ENCODE measurements around the gene ZFHX3.

The ZFHX3 gene

DNA sequence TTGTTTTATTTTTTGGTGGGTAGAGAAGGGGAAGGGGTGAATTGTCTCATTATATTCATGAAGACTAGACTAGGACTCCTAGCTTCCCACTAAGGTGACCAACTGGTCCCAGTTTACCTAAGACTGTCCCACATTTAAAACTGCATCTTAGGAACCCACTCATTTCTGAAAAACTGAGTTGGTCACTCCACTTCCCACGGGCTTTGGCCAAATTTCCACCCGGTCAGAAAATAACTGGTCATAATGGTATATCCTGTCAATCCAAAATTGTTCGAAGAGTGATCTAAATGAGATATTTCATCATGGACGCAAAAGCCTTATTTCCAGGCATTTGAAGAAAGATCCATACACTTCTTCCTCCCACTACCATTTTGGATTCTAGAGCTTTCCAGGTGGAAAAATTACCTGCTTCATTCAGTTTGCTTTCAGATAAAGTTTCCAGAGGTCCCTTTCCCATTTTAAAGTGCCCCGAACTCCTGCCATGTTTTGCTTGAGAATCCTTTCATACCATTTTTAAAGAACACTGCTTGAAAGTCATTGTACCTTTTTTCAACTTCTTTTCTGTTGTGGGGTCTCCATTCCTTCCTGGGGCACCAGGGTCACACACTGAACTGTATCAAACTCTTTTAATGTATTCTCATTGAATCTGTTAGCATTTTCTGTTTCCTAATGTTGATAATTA is 21.8 kb upstream of the ZFHX3 start:
- no peak for DNase-seq (ENCODE audit: insufficient read length, low spot score)
- FAIRE-seq, result no peak

DNA sequence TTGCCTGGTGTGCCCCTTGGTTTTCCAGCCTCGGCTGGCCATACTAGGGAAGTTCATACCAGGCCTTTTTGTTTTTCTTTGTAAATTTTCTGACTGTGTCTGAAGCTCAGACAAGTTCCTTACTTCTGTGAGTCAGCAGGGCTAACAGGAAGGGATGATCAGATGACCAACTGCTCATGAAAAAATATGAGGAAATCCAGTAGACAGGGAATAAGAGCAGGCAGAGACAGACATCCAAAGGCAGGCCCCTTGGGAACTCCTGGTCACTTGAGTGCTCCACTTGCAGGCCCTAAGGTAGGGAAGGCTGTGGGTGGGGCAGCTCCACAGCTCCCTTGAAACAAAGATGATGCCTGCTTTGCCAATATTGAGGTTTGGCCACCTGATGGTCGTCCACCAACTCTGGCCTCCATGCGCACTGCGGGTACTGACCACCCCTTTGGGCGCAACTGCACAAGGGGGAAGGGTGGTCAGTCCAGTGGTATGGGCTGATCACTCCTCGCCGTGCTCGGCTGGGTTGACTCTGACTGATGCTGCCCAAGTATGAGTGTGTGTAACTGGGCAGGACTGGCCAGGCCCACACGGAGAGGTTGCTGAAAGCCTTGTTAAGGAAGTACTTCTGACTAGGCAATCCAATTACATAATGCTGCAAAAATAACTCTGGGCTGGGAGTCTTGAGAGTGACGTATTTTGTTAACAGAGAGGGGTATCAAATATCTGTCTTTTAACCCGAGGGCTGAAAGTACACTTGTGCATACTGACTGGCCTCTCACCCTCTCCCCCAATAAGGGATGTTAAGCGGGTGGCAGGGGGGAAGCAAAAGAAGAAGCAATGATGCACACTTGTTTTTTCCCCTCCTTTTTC is 20.8 kb upstream of the ZFHX3 start:
- peak; percentile 83 for DNase-seq (ENCODE audit: insufficient read length, low spot score)
- FAIRE-seq, result peak; percentile 97

GRCh38 chr16:73067671-73068540 is 20.0 kb upstream of the ZFHX3 start:
- FAIRE-seq, result no peak
- no peak for DNase-seq (ENCODE audit: insufficient read length, low spot score)

DNA sequence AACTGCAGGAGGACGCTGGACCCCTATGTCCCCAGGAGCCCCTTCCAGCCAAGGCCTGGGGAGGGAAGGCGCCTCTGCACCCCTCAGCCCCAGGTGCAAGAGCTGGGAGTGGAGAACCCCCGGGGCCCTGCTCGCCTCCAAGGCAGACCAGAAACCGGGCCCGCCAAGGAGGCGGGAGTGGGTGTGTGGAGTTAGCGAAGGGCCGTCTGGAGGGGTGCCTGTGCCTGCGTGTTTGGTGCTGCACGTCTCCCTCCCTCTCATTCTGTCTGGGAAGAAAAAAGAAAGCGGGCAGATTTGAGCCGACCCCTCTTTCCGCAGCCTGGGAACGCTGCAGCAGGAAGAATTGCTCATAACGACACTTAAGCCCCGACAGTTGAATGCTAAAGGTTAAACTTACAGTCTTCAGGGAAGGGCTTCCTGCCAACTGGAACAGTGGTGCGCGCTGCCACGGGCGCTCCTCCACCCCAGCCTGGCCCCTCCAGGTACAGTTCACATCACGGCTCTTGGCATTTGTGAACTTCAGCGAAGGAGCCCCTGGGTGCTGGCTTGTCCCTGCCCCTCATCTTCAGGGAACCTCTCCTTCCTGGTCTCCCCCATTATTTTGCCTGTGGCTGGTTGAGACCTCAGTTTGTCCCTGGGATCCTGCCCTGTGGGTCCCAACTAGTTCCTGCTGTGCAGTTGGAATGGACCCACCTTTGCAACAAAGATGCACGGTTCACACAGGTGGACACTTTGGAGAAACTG is 19.2 kb upstream of the ZFHX3 start:
- FAIRE-seq (peak; percentile 9), DNase-seq (ENCODE audit: insufficient read length, low spot score) (no peak)

DNA sequence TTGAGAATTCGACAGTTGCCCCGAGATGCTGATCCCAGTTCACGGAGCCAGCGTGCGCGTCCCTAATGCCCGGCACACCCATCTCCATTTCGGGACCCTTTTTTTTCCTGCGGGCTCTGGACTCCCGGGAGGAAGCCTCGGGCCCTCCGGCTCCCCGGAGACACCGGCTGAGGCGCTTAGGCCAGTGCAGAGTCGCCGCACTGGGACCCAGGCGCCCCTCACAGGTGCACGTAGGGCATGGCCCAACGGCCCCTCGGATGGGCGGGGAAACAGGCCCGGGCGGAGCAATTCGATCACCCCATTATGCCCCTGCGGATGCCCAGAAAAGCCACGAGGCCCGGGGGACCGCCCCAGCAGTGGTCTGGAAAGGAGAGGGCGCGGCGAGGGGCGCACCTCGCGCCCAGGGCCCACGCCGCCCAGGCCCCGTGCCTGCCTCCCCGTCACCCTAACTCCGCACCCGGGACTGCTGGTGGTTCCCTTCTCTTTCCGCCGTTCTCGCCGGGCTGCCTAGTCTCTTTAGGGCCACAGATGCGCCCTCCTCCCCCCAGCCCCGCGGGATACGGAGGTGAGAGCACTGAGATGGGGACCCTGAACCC is 18.5 kb upstream of the ZFHX3 start:
- no peak for DNase-seq (ENCODE audit: insufficient read length, low spot score)
- no peak for FAIRE-seq

- FAIRE-seq, result no peak
These were observed 17.9 kb upstream of the ZFHX3 start for GRCh38 chr16:73065632-73066330.

GRCh38 chr16:73064994-73065545 is 17.1 kb upstream of the ZFHX3 start:
- no peak for FAIRE-seq
- no peak for DNase-seq (ENCODE audit: insufficient read length, low spot score)

More at GRCh38 chr16:73065632-73066330, 17.9 kb upstream of the ZFHX3 start:
- no peak for DNase-seq (ENCODE audit: insufficient read length, low spot score)

GRCh38 chr16:73064212-73064993 is 16.5 kb upstream of the ZFHX3 start:
- FAIRE-seq, result no peak
- DNase-seq (ENCODE audit: insufficient read length, low spot score), result no peak

- DNase-seq (ENCODE audit: insufficient read length, low spot score) (no peak), FAIRE-seq (no peak)
These were observed 15.9 kb upstream of the ZFHX3 start for GRCh38 chr16:73063854-73064211.

- peak; percentile 13 for FAIRE-seq
- DNase-seq (ENCODE audit: insufficient read length, low spot score), result no peak
These were observed 15.1 kb upstream of the ZFHX3 start for GRCh38 chr16:73062743-73063733.

DNA sequence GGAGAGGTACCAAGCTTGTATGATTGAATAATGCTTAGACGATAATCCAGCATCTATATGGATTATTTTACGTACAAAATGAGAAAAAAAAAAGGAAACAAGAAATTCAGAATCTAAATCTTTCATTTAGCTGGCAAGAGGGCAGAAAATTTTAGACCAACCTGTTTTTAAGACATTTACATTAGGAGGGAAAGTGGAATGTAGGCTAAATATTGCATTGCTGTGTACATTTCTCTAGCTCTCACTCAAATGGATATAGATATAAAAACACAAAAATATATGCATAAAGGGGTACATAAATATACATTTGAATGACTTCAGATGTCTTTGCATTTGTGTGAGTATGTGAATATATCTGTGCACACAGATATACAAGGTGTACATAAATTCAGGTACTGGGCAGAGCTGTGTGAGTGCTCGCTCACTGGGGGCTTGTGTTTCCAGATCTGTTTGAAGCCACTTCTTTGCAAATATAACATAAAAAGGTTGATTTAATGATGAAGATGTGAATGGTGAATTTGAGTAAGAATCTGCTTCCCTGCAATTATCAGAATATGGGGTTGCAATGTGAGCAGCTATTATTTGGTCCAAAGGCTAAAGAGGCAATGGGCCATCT is 14.2 kb upstream of the ZFHX3 start:
- FAIRE-seq (peak; percentile 42), DNase-seq (ENCODE audit: insufficient read length, low spot score) (no peak)

DNA sequence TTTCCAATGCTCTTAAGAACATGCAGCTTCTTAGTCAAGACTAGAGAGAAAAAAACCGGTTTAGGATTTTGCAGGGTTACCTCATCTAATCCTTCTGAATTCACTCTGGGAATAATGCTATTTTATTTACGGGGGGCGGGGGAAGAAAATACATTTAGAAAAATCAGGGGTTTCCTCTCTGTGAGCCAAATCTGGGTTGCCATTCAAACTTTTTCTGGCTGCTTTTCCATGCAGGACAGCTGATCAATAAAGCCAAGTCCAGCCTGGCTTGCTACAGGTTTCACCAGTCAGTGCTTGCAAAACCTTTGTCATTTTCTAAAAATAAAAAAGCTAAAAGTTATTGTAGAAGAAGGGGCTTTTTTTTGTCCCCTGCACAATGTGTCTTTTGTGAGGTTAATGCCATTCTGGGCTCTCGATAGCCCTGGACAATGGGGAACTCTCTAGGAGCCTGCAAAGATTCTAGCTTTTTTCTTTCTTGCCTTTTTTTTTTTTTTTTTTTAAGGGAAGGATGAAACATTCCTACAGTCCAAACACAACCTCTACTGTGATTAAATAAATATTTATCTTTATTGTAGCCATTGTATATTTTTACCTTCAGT is 13.1 kb upstream of the ZFHX3 start:
- DNase-seq (ENCODE audit: insufficient read length, low spot score) (no peak), FAIRE-seq (no peak)

GRCh38 chr16:73059779-73060615 is 12.1 kb upstream of the ZFHX3 start:
- DNase-seq (ENCODE audit: insufficient read length, low spot score) (no peak), FAIRE-seq (no peak)

- DNase-seq (ENCODE audit: insufficient read length, low spot score) (peak; percentile 24), FAIRE-seq (no peak)
These were observed 10.9 kb upstream of the ZFHX3 start for GRCh38 chr16:73058616-73059409.

- FAIRE-seq (no peak), DNase-seq (ENCODE audit: insufficient read length, low spot score) (peak; percentile 31)
These were observed 10.3 kb upstream of the ZFHX3 start for GRCh38 chr16:73058221-73058615.

Measured in HTR-8/SVneo (cell line).